CD4-positive, alpha-beta T cell treated with Interleukin-21 for 1 hour (primary cell): Measurements from ENCODE around the gene AGBL3.

Source experiments
- DNase-seq: peaks from one replicate; pipeline ENCODE4 v3.0.0-alpha.2; 2020

Gene AGBL3

DNA sequence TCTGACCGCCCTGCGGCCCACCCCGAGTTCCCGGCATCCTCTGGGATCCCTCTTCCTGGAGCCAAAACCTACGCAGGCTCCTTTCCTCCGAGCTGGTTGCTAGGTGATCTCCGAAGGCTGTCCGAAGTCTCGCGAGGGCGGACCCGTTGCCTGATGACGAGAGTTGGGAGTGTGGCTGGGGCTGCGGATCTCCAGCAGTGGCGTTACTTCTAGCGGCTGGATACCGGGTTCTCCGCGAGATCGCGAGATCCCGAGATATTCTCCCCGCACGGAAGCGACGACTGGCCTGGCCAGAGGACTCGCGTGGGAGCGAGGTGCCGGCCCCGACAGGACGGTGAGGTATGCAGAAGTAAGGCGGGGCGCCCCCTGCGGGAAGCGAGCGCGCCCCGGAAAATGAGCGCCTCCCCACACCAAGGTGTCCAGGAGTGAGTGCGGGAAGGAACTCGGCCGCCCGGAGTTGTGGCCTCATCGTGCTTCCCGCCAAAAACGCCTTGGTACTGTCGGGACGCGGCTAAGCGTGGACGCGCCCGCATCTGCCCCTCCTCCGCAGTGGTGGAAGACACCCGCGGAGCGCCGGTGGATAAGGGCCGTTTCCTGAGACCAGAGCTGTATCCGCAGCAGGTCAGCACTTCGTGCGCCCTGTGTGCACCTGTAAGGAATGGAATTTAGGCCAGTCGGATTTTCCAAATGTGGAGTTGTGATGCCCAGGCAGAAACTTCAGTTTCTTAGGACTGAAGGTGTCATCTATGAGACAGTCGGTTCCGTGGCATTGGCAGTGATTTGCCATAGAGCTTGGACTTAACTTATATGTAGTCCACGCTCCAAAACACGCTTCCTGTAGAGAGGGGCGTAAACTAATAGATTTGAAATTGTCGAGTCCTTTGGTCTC is at the start of gene AGBL3:
Gene AGBL3 (plus strand): TSS at position 146 of the 889 bp plus-strand sequence. CDS start 1,426 bp downstream, outside the sequence.
- DNase-seq = peak; percentile 92

DNA sequence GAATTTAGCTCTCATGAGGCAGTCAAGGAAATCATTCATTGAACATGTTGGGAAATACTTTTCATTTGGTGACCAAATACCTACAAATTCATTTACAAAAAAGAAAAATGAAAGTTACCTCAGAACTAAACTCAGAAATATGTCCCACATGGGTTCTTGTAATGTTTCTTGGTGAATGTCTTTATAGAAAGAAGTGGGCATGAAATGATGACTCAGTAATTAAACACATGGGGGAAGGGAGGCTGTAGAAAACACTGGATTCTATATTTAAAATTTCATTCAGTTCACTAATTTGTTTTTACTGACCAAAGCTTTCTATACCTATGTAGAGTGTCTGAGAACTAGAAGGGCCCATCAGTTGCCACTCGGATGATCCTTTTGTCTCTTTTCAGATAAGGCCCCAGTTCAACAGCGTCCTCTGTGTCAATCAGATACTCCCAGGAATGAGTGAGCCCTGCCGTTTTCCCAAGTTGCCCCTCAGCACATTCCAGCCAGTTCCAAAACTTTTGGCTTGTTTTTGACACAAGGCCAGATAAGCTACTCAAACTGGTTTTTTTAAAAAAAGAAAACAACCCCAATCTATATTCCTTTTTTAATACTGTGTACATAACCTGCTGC is 49.3 kb upstream of the AGBL3 start:
- no peak for DNase-seq

DNA sequence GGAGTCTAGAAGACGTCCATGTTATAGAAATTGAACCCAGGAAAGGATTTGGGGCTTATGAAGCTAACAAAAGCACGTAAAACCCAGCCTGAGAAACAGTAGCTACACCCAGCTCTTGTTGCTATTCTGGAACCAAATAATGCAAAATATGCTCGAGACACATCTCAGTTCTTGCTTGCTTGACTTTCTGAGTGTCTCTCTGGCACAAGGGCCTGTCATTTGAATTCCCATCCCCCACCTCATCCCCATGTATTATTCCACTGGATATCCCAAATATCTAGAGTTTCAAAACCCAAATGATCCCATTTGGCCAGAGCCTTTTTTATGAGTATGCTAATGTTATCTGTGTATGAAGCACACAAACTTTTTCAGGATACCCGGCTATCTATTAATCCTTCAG is 48.2 kb upstream of the AGBL3 start:
- no peak for DNase-seq

DNA sequence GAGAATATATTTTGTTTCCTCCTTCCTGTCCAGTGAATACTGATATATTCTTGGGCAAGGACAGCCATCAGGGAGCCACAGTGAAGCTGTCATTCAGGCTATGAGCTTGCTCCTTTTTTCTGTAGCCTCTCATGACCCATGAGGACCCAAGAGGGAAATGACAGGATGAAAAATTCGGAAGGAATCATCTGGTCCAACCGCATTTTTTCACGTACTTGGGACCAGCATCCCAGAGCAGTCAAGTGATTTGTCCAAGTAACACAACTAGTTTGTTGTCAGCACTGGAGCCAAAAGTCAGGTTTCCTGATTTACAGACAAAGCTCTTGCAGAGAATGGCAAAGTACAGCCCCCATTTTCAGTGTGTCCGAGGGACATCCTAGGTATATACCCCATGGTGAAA is 47.2 kb upstream of the AGBL3 start:
- no peak for DNase-seq

DNA sequence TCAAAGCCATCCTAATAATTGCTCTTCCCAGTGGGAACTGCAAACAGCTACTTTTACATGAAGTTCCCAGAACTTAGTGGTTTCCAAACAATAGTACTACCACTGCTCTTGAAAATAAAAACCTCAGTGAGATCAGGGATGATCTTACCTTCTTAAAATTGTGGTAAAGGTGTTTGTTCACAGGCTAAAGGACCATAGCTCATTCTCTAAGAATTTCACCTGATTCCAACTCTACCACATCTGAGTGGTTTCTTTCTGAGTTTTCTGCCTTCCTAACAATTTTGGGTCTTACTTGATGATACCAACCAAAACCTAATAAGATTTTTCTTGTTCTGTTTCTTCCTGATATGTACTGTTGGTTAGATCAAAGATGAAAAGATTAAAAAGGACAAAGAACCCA is 45.6 kb upstream of the AGBL3 start:
- DNase-seq = no peak

DNA sequence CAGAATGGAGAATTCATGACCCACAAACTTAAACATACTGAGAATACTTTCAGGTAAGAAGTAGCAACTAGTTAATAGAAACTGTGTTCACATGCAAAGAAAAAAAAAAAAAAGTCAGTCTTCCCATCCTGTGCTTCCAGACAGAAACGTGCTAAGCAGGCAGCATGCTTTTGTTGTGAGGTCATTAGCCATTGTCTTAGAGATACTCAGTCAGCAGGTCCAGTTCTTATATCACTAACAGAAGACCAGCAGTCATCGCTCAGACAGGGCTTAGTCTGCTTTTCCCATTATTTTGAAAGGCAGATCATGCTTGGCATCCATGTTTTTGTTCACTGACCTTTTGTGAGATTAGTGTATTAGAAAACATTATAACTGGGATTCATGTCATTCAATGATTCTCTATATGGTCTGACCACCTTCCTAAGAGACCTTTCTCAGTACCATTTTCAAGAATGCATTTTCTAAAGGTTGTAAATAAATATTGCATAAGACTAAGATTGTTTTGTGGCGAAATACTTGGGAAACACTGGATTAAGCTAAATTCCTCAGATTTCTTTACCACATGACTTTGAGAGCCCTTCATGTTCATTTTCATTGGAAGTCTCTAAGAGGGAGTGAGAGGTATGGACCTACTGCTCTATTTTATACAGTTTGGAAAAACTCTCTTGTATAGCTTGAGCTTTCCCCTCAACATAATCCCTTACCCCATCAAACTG is 45.0 kb upstream of the AGBL3 start:
- no peak for DNase-seq

DNA sequence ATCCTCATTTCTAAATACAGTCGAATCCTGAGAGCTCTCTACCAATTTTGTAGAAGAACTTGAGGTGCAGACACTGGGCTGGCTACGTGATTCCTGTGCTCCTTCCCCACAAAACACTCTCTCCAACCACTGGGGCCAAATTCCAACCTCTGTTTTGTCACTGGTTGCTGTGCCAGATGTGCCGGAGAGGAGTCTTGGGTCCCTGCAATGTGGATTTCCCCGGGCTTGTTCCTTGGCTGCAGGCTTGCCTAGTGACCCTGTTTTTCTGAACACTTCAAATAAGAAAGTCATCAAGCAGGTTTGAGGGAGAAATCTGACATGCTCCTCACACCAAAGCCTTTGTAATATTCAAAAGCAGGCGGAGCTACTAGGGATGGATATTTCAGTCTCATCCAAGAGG is 44.4 kb upstream of the AGBL3 start:
- no peak for DNase-seq

DNA sequence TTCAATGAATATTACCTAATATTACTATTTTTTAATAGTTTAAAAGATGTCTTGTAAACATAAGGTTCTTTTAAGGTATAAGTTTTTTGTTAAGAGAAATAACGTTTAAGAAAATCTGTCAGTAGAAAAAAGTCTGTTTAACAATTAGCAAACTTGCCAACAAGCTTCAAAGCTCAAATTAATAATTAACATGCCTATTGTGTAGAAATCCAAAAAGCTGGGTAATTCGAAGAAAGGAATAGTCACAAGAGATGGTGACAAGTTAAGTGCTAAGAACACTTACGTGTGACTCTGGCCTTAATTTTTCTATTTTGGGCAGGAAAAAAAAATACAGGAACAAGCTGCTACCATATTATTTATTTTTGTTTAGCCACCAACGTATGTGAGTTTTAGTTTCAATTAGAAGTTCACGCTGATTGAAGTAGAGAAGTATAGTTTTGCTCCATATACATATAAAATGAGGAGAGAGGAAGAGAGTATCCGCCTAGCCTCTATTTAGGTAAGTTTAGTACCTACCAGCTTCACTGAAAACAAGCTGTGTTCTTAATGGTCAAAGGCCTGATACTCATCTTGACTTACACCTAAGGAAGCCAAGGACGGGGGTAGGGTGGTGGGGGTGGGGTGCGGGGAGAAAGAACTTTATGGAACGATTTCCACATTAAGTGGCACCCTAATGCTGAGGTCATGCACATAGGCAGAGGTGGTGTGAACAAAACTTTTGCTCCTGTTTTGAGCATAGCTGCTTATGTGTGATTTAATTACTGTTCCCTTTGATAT is 43.4 kb upstream of the AGBL3 start:
- no peak for DNase-seq

DNA sequence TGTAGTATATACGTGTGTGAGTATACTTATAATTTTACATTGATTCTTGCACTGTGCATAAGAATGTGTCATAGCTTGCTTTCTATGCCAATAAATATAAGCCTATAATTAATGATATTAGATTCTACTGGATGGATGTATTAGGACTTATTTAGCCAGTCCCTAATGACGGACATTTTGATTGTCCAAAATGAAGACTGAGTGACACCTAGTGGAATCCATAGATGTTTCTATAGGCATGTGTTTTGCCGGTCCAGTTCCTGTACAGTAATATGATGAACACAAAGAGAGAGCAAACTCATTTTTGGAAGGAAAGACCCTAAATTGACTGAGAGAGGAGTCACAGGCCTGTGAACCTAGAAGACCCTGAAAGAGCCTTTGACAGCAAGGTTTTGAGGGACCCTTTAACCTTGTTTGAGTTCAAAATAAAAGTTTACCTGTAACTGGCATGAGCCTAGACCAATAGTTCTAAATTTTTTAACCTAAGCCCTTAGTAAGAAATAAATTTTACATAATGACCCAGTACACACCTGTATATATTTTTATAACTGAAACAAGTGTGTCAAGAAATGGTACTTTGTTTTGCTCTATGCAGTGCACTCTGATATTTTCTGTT is 42.4 kb upstream of the AGBL3 start:
- peak; percentile 13 for DNase-seq

DNA sequence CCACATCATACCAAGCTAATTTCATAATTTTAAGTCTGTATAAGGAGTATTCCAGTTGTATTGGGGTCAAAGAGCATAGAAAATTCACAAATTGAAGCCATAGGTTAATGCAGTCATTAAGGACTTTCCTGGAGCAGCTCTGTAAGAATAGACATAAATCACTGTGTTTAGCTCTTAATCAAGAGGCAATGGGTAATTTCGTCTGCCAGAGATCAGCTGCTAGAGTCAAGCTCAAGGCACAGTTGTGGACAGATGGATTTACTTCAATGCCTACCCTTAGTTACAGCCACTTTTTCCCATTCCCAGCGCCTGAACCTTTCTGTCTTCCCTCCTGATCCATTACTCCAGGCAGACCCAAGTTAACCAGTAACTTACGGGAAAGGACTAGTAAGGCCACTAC is 40.6 kb upstream of the AGBL3 start:
- no peak for DNase-seq

DNA sequence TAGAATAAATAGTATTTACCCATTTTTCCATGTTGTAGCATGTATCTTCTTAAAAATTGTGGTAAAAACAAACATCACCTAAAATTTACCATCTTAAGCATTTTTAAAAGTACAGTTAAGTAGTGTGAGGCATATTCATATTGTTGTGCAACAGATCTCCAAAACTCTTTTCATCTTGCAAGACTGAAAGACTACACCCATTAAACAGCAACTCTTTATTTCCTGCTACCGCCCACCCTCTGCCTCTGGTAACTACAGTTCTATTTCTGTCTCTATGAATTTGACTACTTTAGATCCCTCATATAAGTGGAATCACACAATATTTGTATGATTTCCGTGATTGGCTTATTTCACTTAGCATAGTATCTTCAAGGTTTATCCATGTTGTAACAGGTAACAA is 40.0 kb upstream of the AGBL3 start:
- no peak for DNase-seq

DNA sequence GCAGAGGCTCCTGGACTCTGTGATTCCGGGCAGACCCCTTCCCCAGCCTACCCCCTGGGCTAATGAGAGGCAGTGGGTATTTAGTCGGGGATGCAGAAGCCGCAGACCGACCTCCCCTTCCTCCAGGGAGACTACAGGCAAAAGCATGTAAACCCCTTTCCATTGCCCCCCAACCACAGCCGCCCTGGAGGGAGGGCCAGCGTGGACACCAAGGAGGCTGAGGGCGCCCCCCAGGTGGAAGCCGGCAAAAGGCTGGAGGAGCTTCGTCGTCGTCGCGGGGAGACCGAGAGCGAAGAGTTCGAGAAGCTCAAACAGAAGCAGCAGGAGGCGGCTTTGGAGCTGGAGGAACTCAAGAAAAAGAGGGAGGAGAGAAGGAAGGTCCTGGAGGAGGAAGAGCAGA is 39.0 kb upstream of the AGBL3 start:
- DNase-seq = no peak

DNA sequence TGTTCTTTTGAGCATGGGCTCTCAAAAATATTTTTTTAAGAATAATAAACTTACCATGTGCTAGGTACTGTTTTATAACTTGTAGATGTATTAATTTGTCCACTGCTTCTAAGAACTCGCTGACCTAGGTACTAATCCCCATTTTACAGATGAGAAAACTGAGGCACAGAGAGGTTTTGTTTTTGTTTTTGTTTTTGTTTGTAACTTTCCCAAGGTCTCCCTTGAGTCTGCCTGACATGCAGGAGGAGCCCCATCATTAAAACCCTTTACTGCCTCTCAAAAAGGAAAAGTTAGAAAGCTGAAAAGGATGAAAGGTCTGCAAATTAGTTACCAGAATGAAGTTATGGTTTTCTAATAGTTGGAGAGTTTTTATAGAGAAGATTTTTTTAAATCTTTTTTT is 38.5 kb upstream of the AGBL3 start:
- no peak for DNase-seq

DNA sequence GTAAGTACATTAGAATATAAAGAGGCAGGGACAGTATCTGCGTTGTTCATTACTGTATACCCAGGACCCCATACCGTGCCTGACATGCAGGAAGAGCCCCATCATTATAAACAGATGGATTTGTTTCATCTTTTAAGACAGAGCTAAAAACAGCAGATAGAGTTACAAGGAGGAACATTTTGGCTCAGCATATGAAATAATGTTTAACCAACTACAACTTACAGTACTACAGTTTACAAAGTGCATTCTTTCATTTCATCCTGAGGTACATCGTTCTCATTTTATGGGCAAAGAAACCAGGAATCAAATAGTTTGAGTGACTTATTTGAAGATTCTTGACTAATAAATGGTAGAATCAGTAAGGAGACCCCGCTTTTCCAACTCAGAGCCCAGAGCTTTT is 38.1 kb upstream of the AGBL3 start:
- no peak for DNase-seq

DNA sequence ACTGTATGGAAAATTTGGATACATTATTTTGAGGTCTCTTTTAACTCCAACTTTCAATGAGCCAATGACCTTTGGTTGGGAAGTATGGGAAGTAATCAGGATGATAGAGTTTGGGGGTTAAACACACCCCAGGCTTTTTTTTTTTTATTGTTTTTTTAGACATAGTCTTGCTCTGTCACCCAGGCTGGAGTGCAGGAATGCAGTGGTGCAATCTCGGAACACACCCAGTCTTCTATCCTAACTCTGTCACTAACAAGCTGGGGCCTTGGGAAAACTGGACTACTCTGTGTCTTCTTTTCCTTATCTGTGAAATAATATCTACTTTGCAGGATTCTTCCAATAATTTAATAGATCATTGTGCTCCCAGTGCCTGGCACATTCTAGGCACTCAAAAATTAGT is 37.6 kb upstream of the AGBL3 start:
- no peak for DNase-seq

DNA sequence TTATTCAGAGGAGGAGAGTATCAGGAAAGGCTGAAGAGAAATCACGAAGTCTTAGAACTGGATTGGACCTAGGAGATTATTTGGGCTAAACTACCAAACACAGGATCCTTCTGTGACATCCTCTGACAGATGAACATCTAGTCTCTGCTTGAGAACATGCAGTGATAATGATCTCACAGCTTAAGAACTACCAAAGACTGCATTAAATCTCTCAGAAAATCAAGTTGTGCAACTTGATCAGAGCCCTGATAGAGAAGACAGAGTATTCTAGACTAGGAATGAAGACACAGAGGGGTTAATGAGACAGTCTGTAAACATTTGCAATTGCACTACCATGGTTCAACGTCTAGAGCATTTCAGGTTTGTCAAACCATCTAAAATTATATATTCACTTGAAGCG is 37.1 kb upstream of the AGBL3 start:
- DNase-seq = no peak

DNA sequence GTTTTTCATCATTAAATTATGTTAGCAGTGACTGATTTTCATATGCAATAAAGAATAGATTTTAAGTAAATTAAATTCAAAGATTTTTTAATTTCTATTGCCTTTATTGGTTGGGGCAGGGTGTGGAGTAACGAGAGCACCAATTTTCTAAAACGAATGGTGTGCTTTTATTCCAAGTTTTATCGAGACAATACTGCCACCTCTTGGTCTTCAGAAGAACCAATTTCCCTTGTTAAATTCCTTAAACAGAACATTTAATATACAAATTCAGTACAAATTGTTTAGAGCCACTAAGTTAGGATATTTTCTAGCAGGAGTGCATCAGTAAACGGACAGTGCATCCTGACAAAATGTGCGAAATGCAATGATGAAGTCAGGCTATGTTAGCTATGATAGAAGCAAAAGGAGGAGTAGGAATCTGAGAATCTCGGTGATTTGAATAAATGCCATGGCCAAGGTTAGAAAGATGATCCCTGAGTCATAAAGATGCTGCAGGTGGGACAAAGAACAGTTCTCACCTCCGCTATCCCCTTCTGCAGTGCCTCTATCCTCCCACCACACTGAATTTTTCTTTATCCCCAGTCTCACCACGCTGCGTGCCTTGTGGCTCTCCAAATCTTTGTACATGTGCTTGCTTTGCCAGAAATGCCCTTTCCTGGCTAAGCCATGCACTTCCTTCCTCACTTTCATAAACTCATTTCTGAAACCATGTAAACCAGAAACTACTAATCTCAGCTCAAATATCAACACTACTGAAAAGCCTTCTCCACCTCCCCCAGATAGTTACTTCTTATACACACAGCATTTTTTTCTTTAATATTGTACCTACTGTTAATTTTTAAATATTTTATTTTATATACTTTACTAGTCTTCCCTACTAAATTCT is 31.9 kb upstream of the AGBL3 start:
- DNase-seq = peak; percentile 48

DNA sequence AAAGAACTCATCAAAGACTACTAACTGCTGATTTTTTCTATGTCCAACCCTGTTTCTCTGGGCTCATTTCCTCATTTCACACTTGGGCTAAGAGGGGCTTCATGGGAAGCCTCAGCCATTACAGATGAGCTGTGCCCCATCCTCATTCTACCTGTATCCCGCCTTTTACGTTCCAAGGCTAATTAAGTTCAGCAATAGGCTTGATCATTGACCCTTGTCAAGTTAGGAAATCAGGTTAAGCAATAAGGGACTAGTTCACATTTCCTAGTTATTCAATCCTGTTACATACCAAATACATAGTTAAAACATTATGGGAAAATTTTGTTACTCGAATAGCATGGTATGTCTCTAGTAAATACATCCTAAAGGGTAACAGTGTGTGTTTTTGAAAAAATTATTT is 29.3 kb upstream of the AGBL3 start:
- no peak for DNase-seq

DNA sequence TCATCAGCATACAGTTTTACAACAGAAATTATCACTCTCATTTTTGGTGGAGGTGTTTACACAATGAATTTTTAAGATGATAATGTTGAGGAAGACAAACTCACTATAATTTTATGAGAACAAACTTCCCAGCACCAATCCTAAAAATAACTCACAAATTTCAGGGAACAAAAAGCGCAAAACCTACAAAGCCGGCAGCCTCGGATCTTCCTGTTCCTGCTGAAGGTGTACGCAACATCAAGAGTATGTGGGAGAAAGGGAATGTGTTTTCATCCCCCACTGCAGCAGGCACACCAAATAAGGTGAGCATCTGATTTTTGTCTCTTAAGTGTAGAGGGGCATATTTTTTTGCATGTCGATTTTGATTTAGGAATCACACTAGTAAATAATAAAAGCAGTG is 26.5 kb upstream of the AGBL3 start:
- no peak for DNase-seq

DNA sequence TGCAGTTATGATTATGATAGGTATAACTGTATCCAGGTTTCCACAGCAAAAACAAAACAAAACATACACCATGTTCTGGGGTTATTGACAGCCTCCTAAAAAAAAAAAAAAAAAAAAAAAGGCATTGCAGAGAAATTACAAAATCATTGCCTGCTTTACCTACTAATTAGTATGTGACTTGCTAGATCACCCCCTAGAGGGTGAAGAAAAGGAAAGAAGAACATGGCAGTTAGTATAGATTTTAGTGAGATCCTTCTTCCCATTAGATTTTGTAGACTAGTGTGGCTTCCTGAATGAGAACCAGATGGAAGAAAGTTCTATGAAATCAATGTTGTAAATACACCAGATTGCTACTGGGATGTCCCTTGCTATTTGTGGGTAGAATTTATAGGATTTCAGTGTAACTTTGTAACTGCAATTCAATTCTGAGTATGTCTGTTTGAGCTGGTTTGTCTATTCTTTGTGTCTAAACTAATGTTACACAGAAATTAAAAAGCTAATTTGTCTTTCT is 24.0 kb upstream of the AGBL3 start:
- no peak for DNase-seq

DNA sequence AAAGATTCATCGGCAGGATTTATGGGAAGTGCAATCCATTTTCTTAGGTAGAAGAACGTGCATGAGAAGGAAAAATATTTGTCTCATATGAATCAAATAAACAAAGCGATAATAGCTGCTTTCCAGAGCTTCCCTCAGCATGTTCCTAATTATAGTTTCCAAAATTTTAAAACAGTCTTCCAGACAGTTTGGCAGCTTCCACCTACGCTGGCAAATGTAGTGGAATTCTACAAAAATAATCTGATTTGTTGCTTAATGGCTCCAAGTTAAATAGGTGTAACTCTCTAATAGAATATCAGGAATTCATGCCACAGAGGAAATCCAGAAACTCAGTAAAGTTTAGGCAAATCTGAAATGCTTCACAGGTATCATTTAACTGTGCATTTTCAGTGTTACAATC is 23.3 kb upstream of the AGBL3 start:
- DNase-seq = no peak
